Activated T-helper 1 cell treated with Interleukin-2 at 50 U/mL for 16 hours (primary cell): ENCODE data around the gene PRRG1.
"Not testable (repeated sequence)": the region's sequence is repeated elsewhere in the genome, so short reads cannot be mapped to it uniquely, and the experiment has no call there.

ENCODE experiments used
- DNase-seq: peaks from one replicate; pipeline ENCODE4 v3.0.0-alpha.2; 2020; ENCODE audit warnings: low read depth

Gene PRRG1

GRCh38 chrX:37349221-37350033, at the start of gene PRRG1:
PRRG1 (plus strand) TSS chrX:37349364; CDS start chrX:37406250, 56,886 bp downstream.
- DNase-seq = no peak

DNA sequence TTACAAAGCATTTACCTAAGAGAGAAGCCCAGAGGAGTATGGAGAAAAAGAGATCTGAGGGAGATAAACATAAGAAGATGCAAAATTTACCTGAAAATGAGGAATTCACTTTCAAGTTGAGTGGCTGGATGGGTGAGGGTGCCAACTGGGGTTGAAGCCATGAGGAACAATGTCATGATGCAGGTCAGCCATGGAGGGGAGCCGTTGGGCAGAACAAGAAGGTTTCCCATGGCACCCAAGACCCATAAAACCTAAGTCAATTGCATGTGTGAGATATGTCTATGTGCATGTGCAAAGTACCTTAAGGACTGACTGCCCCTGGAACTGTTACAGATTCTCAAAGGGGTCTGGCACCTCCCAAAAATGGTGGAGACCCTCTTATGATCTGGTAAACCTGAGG, 46.6 kb upstream of the PRRG1 start:
- DNase-seq = no peak

DNA sequence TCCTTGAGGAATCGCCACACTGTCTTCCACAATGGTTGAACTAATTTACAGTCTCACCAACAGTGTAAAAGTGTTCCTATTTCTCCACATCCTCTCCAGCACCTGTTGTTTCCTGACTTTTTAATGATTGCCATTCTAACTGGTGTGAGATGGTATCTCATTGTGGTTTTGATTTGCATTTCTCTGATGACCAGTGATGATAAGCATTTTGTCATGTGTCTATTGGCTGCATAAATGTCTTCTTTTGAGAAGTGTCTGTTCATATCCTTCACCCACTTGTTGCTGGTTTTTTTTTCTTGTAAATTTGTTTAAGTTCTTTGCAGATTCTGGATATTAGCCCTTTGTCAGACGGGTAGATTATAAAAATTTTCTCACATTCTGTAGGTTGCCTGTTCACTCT, 43.9 kb upstream of the PRRG1 start:
- DNase-seq = not testable (repeated sequence)

DNA sequence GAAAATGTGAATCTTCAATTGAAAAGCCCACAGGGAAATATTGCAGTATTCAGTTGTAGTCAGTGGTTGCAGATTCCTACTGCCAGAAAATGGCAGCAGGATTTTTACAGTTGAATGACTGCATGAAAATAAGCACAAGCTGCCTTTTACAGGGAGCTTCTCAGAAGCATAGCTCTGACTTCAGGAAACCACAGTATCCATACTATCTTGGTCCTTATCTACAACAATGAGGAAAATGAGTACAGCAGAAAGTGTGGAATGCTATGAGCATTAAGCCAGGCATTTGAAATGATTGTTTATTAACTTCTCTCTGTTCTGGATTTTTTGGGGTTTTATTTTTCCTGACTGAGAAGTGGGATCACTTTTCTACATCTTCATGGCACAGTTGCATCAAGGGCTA, 34.6 kb upstream of the PRRG1 start:
- DNase-seq = no peak

DNA sequence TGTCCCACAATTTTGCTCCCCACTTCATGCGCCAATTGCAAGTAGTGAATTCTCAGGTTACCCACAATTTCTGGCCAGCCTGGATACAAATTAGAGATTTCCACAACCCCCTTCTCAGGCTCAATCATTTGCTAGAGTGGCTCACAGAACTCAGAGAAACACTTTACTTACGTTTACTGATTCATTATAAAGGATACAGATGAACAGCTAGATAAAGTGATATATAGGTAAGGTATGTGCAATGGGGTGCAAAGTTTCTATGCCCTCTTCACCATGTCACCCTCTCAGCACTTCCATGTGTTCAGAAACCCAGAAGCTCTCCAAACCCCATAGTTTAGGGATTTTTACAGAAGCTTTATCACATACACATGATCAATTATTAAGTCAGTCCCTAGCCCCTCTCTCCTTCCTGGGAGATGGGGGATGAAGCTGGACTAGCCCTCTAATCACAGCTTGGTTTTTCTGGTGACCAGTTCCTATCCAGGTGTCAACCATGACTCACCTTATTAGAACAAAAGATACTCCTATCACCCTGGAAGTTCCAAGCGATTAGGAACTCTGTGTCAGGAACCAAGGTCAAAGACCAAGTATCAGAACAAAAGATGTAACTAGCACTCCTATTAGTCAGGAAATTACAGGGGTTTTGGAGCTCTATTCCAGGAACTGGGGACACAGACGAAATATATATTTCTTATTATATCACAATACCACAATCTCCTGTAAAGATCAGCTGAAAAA, 33.5 kb upstream of the PRRG1 start:
- DNase-seq = no peak

DNA sequence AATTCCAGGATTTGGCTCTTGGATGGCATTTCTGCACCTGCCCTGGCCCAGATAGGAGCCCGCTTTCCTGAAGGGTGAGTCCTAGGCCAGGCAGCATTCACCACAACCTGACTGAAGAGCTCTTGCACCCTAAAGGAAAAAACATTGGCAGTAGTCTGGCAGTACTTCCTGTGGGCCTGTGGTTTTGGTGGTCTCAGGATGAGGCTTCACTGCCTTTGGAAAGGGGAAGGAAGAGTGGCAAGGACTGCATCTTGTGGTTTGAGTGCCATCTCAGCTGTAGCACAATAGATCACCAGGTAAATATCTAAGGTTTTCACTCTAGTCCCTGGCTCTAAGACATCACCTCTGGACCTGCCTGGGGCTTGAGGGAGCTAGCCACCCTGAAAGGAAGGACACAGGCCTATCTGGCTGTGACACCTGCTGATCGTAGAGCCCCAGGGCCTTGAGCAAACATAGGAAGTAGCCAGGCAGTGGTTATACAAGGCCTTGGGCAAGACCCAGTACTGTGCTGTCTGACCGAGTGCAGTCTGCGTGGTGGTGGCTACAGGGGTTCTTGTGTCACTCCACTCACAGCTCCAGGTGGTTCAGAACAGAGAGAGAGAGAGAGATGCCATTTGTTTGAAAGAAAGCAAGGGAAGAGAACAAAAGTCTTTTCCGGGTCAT, 28.5 kb upstream of the PRRG1 start:
- DNase-seq = no peak

GRCh38 chrX:37330642-37331041, 18.5 kb upstream of the PRRG1 start:
- DNase-seq = no peak

DNA sequence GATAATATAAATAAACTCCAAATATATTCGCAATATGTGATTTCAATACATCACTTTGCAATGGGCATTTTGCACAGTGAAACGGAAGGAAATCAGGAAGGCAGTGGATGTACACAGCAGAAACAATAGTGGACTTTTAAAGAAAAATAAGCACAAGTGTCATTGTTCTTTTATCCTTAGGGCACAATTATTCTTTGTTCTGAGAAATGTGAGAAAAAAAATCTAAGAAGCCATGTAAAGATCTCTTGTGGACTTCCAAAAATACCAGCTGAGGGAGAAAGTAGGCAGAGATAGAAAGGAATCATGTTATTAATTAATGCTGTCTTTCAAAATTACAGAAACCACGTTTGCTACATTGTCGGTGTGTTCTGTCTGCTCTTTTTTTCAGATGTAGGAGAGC, 17.6 kb upstream of the PRRG1 start:
- DNase-seq = no peak

- no peak for DNase-seq
These were observed 17.1 kb upstream of the PRRG1 start for GRCh38 chrX:37332055-37332454.

DNA sequence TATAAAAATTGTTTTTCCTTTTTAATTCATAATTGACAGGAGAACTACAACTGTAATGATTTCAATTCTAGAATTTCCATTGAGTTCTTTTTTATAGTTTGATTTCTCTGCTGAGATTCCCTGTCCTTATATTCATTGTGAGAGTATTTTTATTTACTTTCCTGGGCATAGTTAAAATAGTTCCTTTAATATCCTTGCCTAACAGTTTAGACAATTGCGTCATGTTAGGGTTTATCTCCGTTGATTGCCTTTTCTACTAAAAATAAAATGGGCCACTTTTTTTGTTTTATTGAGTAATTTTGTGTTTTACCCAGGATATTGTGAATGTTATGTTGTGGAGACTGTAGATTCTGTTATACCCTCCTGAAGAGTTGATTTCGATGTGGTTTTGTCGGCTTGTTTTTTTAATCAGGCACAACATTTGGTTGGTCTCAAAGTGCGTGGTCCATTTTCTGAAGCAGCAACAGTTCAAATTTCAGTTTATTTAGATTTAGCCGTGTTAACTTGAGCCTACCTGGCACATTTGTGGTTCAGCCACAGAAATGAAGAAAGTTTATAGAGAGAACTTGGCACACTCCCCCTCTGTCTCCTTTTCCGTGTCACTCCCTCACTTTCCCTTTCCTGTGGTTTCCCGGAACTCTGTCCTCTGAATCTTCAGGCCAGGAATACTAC, 16.0 kb upstream of the PRRG1 start:
- no peak for DNase-seq

DNA sequence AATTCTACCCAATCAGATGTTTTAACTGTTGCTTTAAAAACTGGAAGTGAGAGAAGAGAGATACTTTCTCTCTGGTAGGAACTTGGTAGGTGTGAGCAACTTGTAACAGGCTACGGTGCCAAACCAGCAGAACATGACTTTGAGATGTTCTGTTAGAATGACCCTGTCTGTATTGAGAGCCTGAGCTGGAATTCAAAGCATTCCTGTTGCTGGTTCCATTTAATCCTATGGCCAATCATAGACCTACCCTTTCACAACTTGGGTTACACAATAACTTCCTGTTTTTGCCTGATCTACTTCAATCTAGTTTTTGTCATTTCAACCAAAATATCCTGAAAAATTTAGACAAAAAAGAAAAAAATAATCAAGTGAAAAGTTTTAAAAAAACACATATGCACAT, 1.7 kb upstream of the PRRG1 start:
- DNase-seq = no peak

- DNase-seq = no peak
These were observed 763 bp upstream of the PRRG1 start for GRCh38 chrX:37348231-37348970.

GRCh38 chrX:37348971-37349220, 268 bp upstream of the PRRG1 start:
- no peak for DNase-seq

GRCh38 chrX:37350034-37350365, 836 bp downstream of the PRRG1 start:
- no peak for DNase-seq

DNA sequence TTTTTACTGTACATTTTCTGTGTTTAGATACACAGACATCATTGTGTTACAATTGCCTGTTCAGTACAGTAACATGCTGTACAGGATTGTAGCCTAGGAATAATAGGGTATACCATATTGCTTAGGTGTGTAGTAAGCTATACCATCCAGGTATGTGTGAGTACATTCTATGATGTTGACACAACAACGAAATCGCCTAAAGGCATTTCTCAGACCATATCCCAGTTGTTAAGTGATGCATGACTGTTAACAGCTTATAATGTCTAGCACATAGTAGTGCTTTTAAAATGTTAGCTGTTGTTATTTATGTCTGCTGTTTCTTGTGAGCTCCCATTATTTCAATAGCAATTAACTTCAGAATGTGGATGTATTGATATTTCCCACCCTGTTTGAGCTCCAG, 4.5 kb downstream of the PRRG1 start:
- no peak for DNase-seq

- DNase-seq = no peak
These were observed 8.3 kb downstream of the PRRG1 start for GRCh38 chrX:37357436-37357835.

DNA sequence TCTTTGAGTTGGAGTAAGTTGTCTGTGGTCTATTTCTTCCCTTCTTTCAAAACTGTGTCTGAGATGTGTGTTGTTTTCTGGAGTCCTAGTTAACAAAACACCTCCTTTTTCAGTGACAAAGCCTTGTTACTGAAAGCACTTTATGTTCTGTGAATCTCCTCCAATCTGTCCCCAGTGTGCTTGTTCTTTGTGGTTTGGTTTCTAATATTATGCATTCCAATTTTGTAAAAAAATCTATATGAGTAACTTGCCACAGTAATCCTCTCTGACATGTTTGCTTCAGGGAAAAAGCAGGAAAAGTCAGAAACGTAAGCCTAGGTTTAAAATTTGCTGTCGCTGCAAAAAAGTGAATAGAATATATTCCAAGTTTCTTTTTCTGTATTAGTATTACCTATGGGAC, 12.4 kb downstream of the PRRG1 start:
- DNase-seq = no peak

DNA sequence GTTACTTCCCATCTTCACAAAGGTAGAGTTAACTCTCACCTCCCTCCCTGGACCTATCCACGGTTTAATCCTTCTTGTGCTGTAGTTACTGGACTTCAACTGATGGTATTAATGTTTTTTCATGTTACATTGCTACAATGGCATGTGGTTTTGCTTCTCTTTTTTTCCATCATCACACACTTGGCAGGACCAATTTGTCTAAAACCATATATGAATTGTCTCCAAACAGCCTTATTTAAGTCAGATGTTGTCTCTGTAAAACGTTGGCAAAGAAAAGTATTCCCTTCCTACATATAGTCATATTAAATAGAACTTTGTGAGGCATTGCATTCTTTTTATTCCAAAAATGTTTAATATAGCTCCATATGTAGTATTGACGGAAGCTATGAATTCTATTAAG, 15.5 kb downstream of the PRRG1 start:
- no peak for DNase-seq

DNA sequence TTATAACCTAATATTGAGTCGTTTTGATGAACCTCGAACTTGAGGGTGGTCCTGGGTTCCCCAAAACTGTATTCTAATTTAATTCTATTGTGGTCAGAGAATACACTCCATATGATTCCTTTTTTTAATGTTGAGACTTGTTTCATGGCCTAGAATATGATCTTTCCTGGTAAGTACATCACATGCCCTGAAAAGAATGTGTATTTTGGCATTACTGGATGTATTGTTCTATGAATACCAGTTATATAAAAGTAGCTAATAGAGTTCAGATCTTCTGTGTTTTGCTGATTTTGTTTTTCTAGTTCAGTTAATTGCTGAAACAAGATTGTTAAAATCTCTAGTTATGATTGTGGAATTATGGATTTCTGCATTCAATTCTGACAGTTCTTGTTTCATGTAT, 18.8 kb downstream of the PRRG1 start:
- no peak for DNase-seq

DNA sequence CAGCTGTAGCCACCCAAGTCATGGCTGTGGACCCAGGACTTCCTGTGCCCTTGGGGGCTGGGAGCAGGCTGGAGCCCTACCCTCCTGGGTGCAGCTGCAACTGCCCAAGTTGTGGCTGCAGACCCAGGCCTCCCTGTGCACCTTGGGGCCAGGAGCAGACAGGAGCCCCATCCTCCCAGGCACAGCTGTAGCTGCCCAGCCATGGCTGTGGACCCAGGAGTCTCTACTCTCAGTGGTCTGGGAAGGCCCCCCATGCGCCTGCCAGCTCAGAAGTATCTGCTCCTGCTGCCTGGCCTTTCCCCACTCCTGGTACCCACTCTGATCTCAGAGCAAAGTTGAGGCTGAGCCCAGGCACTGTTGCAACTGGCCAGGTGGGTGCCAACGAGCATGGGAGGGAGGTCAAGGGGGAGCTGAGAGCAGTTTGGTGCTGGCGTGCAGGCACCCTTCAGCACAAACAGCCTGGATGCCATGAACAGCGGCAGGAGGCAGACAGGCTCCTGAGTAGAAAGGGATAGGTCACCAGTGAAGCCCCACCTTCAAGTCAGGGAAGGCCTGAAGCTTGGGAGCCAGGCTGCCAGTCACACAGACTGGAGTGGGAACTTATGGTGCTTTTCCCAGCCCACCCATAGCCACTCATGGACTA, 21.5 kb downstream of the PRRG1 start:
- DNase-seq = no peak

GRCh38 chrX:37371578-37371991, 22.4 kb downstream of the PRRG1 start:
- DNase-seq = no peak

DNA sequence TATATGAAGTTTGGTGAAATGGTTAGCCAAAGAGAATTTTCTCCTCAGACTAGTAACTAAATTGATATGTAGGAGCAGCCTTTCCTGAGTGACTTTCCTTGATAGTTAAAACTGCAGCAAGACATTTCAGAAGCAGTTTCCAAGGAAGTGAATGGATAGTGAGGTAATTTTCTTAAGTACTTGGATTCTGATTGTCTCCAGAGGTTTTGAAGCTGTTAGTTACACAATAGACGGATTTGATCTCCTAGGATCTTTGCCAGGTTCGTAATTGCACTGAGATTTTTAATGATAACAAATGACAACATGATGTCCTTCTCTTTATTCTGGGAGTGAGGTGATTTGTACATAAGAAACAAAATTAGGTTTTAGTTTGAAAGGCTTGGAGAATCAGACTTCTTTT, 29.2 kb downstream of the PRRG1 start:
- no peak for DNase-seq
